ENCODE measurements around the gene GSTP1.

- no peak for TF ChIP-seq CTCF (IDR thresholded peaks at IDR 0.05)
- no peak for TF ChIP-seq POLR2A (IDR thresholded peaks at IDR 0.05)
These were observed 29.8 kb downstream of the GSTP1 start for GRCh38 chr11:67613313-67613959.
